ENCODE data around the gene PKD1L1. TPM values are rescaled to one million over a fixed set of nuclear protein-coding genes. Genes with fewer than 3 reads are reported as not detected.

Gene PKD1L1
- total RNA-seq, 1 experiment from 2014 or later: 0.07 TPM

DNA sequence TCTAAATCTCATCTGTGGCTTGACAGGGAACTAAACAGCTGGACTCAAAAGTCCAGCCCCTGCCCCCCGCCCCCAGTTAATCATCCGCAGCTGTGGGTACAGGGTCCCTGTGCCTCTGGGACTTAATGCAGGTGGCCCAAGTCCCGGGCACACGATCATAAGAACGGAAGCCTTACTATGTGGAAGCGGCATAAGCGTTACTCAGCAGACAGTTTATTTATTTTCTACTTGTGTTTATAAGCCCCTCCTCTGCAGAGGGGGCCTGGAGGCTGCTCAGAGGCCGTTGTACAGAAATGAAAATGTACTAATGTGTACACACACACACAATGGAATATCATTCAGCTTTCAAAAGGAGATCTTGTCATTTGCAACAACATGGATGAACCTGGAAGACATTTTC, 208.4 kb downstream of the PKD1L1 start (continued):
- no peak for TF ChIP-seq ZNF281 (CRISPR knock-in tag; IDR thresholded peaks at IDR 0.05)
- TF ChIP-seq MYBL2 (CRISPR knock-in tag; IDR thresholded peaks at IDR 0.05): no peak
- no peak for TF ChIP-seq ATF1 (CRISPR knock-in tag; IDR thresholded peaks at IDR 0.05)
- TF ChIP-seq ZNF512 (CRISPR knock-in tag; IDR thresholded peaks at IDR 0.05; ENCODE audit: borderline replicate concordance): no peak
- no peak for TF ChIP-seq NR2C2 (CRISPR knock-in tag; IDR thresholded peaks at IDR 0.05)
- TF ChIP-seq, protein P1, sequence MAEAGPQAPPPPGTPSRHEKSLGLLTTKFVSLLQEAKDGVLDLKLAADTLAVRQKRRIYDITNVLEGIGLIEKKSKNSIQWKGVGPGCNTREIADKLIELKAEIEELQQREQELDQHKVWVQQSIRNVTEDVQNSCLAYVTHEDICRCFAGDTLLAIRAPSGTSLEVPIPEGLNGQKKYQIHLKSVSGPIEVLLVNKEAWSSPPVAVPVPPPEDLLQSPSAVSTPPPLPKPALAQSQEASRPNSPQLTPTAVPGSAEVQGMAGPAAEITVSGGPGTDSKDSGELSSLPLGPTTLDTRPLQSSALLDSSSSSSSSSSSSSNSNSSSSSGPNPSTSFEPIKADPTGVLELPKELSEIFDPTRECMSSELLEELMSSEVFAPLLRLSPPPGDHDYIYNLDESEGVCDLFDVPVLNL (CRISPR knock-in tag; IDR thresholded peaks at IDR 0.05; ENCODE audit: borderline replicate concordance, low read depth): no peak

DNA sequence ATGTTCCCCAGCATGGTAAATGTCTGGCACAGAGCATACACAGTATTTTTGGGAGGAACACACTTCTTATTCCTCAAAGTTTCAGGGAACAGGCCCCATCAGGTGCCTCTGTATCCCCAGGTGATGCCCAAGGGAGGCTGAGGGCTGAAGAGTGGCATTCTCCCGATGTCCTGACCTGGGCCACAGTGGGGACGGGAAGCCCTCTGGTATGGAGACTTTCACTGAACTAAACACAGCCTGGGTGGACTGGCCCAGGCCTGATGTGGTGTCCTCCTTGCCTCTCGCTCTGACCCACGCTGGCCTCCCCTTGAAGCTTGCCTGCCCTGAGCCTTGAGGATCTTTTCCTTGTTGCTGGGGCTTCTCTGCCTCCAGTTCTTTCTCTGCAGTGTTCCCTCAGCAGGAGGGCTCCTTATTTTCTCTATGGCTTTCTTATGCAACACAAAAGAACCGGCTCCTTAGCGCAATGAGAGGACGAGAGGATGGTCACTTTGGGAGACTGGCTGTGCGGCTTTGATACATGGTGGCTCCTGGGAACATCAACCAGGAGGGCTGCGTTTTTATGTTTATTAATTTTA, 208.9 kb downstream of the PKD1L1 start:
- H3K27ac Mint-ChIP-seq: peak overlapping the region; percentile 69; the same call in 1 of the 2 replicates
- ATAC-seq: no peak; the same call in 1 of the 2 replicates
- H3K36me3 Mint-ChIP-seq: no peaks in the 10 kb centered on the region
- 0 out of 2 replicates have a peak, but pooled peaks cover 3% of the 10 kb centered on the region for H3K9me3 Mint-ChIP-seq
- no peaks in the 10 kb centered on the region; the same call in 1 of the 2 replicates for H3K27me3 Mint-ChIP-seq (ENCODE audit: low read depth)
- CTCF ChIA-PET: no interaction called here
- POLR2A ChIA-PET: no interaction called here
- no peak for DNase-seq (ENCODE audit: low spot score)
- H3K4me3 Mint-ChIP-seq: no peak overlapping the region
- H3K4me1 Mint-ChIP-seq: peaks cover 28% of the 10 kb centered on the region
- TF ChIP-seq OVOL2 (CRISPR knock-in tag; IDR thresholded peaks at IDR 0.05; ENCODE audit: borderline replicate concordance) (no peak), ZNF512 (CRISPR knock-in tag; IDR thresholded peaks at IDR 0.05; ENCODE audit: borderline replicate concordance) (no peak), GRHL2 (CRISPR knock-in tag; IDR thresholded peaks at IDR 0.05; ENCODE audit: insufficient replicate concordance, severe bottlenecking) (no peak), ZNF416 (CRISPR knock-in tag; IDR thresholded peaks at IDR 0.05) (no peak), ZSCAN18 (CRISPR knock-in tag; IDR thresholded peaks at IDR 0.05) (no peak), HMGA2 (CRISPR knock-in tag; IDR thresholded peaks at IDR 0.05) (no peak), ZNF232 (CRISPR knock-in tag; IDR thresholded peaks at IDR 0.05) (no peak), RELA (CRISPR knock-in tag; IDR thresholded peaks at IDR 0.05; ENCODE audit: borderline replicate concordance) (no peak), TCF7 (CRISPR knock-in tag; IDR thresholded peaks at IDR 0.05; ENCODE audit: low read depth) (no peak), ELF4 (CRISPR knock-in tag; IDR thresholded peaks at IDR 0.05; ENCODE audit: low read depth) (no peak), SOX15 (CRISPR knock-in tag; IDR thresholded peaks at IDR 0.05) (no peak), ATF1 (CRISPR knock-in tag; IDR thresholded peaks at IDR 0.05) (no peak), ZNF396 (CRISPR knock-in tag; IDR thresholded peaks at IDR 0.05; ENCODE audit: borderline replicate concordance) (no peak)
- TF ChIP-seq, protein P2, sequence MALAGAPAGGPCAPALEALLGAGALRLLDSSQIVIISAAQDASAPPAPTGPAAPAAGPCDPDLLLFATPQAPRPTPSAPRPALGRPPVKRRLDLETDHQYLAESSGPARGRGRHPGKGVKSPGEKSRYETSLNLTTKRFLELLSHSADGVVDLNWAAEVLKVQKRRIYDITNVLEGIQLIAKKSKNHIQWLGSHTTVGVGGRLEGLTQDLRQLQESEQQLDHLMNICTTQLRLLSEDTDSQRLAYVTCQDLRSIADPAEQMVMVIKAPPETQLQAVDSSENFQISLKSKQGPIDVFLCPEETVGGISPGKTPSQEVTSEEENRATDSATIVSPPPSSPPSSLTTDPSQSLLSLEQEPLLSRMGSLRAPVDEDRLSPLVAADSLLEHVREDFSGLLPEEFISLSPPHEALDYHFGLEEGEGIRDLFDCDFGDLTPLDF (CRISPR knock-in tag; IDR thresholded peaks at IDR 0.05): no peak
- TF ChIP-seq, protein P3, sequence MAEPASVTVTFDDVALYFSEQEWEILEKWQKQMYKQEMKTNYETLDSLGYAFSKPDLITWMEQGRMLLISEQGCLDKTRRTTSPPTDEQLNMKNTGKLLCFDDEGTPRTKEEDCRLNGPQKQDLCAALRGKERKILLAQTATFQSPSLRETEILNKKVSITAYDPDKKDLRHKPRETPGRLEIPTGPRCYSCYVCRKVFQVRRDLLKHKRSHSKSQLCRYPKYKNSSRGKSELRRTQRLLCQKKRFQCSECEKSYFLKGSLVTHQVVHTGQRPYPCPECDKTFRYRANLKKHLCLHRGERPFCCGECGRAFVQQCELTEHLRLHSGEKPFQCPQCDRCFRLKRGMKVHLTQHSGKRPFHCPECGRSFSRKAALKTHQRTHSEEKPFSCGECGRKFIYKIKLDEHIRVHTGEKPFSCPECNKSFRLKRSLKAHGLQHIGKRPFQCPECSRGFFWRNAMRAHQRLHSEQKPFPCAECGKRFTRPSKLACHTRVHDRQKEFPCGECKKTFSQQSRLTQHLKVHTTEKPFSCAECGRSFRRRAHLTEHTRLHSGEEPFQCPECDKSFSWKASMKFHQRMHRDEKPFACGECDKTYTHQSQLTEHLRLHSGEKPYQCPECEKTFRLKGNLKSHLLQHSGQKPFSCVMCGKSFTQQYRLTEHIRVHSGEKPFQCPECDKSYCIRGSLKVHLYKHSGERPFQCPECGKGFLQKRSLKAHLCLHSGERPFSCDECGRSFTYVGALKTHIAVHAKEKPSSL (CRISPR knock-in tag; conservative IDR thresholded peaks at IDR 0.05): no peak
- TF ChIP-seq, protein P4, sequence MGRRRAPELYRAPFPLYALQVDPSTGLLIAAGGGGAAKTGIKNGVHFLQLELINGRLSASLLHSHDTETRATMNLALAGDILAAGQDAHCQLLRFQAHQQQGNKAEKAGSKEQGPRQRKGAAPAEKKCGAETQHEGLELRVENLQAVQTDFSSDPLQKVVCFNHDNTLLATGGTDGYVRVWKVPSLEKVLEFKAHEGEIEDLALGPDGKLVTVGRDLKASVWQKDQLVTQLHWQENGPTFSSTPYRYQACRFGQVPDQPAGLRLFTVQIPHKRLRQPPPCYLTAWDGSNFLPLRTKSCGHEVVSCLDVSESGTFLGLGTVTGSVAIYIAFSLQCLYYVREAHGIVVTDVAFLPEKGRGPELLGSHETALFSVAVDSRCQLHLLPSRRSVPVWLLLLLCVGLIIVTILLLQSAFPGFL (CRISPR knock-in tag; IDR thresholded peaks at IDR 0.05; ENCODE audit: borderline replicate concordance): no peak
- TF ChIP-seq, protein P5, sequence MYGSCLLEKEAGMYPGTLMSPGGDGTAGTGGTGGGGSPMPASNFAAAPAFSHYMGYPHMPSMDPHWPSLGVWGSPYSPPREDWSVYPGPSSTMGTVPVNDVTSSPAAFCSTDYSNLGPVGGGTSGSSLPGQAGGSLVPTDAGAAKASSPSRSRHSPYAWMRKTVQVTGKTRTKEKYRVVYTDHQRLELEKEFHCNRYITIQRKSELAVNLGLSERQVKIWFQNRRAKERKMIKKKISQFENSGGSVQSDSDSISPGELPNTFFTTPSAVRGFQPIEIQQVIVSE (CRISPR knock-in tag; IDR thresholded peaks at IDR 0.05; ENCODE audit: borderline replicate concordance): no peak
